ENCODE results near the gene CORO2B.

Gene CORO2B

GRCh38 chr15:68553994-68554720 is 24.6 kb upstream of the CORO2B start:
- DNase-seq (ENCODE audit: low spot score): peak; percentile 77

GRCh38 chr15:68554721-68555678 is 23.8 kb upstream of the CORO2B start:
- DNase-seq (ENCODE audit: low spot score): no peak

- no peak for DNase-seq (ENCODE audit: low spot score)
Measured at GRCh38 chr15:68555679-68556037, 23.1 kb upstream of the CORO2B start.

- DNase-seq (ENCODE audit: low spot score): no peak
Measured at GRCh38 chr15:68556139-68556990, 22.4 kb upstream of the CORO2B start.

- DNase-seq (ENCODE audit: low spot score): peak; percentile 32
Measured at GRCh38 chr15:68557469-68558317, 21.1 kb upstream of the CORO2B start.

GRCh38 chr15:68558318-68559305 is 20.2 kb upstream of the CORO2B start:
- peak; percentile 40 for DNase-seq (ENCODE audit: low spot score)

GRCh38 chr15:68559345-68560310 is 19.2 kb upstream of the CORO2B start:
- peak; percentile 76 for DNase-seq (ENCODE audit: low spot score)

GRCh38 chr15:68560501-68561113 is 18.2 kb upstream of the CORO2B start:
- no peak for DNase-seq (ENCODE audit: low spot score)

GRCh38 chr15:68561171-68561900 is 17.5 kb upstream of the CORO2B start:
- DNase-seq (ENCODE audit: low spot score): no peak

- DNase-seq (ENCODE audit: low spot score): no peak
Measured at GRCh38 chr15:68561901-68562300, 16.9 kb upstream of the CORO2B start.

- DNase-seq (ENCODE audit: low spot score): no peak
Measured at GRCh38 chr15:68564173-68564572, 14.6 kb upstream of the CORO2B start.

- DNase-seq (ENCODE audit: low spot score): no peak
Measured at GRCh38 chr15:68565234-68565633, 13.6 kb upstream of the CORO2B start.

- DNase-seq (ENCODE audit: low spot score): no peak
Measured at GRCh38 chr15:68565726-68566125, 13.1 kb upstream of the CORO2B start.

GRCh38 chr15:68566377-68566954 is 12.3 kb upstream of the CORO2B start:
- DNase-seq (ENCODE audit: low spot score): no peak

- no peak for DNase-seq (ENCODE audit: low spot score)
Measured at GRCh38 chr15:68567345-68567744, 11.4 kb upstream of the CORO2B start.

GRCh38 chr15:68570974-68571373 is 7.8 kb upstream of the CORO2B start:
- DNase-seq (ENCODE audit: low spot score): no peak

- no peak for DNase-seq (ENCODE audit: low spot score)
Measured at GRCh38 chr15:68571582-68571981, 7.2 kb upstream of the CORO2B start.
